Heart right ventricle (tissue), 16 donors: ENCODE data around the gene HS6ST3. TPM values are rescaled to one million over a fixed set of nuclear protein-coding genes. Genes with fewer than 3 reads are reported as not detected.

Experiments
- ATAC-seq, 8 donors: fragments of 200-7000 bp; cut with Tn5 transposase; one replicate each; pipeline ENCODE4 v1.9.1; 2020; ENCODE audit warnings: mild to moderate bottlenecking in 8 of 8, moderate library complexity in 8 of 8, moderate number of reproducible peaks in 1 of 8
- DNase-seq, 2 donors: peaks; one replicate each; pipeline ENCODE4 v3.0.0-alpha.2; 2020
- H3K27ac ChIP-seq, 10 donors: fragments of 200-600 bp; sonication (generic) in 2 of 10; one replicate each; pipeline versions ENCODE4 v1.5.0 to v1.8.0; 2020 to 2022; ENCODE audit warnings: mild to moderate bottlenecking in 3 of 10
- H3K27me3 ChIP-seq, 7 donors: fragments of 200-600 bp; one replicate each; pipeline ENCODE4 v1.8.0; 2021 to 2022; ENCODE audit warnings: mild to moderate bottlenecking in 2 of 7
- H3K36me3 ChIP-seq, 9 donors: fragments of 200-600 bp; sonication (generic) in 1 of 9; one replicate each; pipeline versions ENCODE4 v1.5.0 to v1.8.0; 2020 to 2022; ENCODE audit warnings: mild to moderate bottlenecking in 2 of 9
- H3K4me1 ChIP-seq, 9 donors: fragments of 200-600 bp; sonication (generic) in 1 of 9; one replicate each; pipeline versions ENCODE4 v1.5.0 to v1.8.0; 2020 to 2022; ENCODE audit warnings: mild to moderate bottlenecking in 4 of 9
- H3K4me3 ChIP-seq, 10 donors: fragments of 200-600 bp; sonication (generic) in 2 of 10; one replicate each; pipeline versions ENCODE4 v1.5.0 to v1.8.0; 2020 to 2022; ENCODE audit warnings: mild to moderate bottlenecking in 7 of 10, moderate library complexity in 2 of 10
- H3K9me3 ChIP-seq, 11 donors: fragments of 200-600 bp in 10 of 11; sonication (generic) in 2 of 11; one replicate each; pipeline versions ENCODE4 v1.5.0 to v1.8.0; 2013 to 2022; ENCODE audit warnings: mild to moderate bottlenecking in 2 of 11, control low read depth in 1 of 11, moderate library complexity in 1 of 11
- CTCF ChIP-seq, 9 donors: fragments of 200-600 bp; sonication (generic) in 2 of 9; IDR thresholded peaks; one replicate each; pipeline versions ENCODE4 v1.5.0 to v1.8.0; 2021 to 2022; ENCODE audit warnings: antibody characterized with exemption in 9 of 9, mild to moderate bottlenecking in 5 of 9, moderate library complexity in 1 of 9
- WGBS, 2 donors: extraction: QIAGEN DNeasy Blood & Tissue Kit; methylation state at CpG; one replicate each; pipeline ENCODE4 v1.1.7; 2013; ENCODE audit warnings: inconsistent platforms in 1 of 2; 5-methylcytosine and 5-hydroxymethylcytosine counted together
- intact Hi-C, 10 donors: fragments of 100-400 bp; cut with DNase I; formaldehyde crosslinking; loops; one replicate each; pipeline versions ENCODE4 v1.11.1 to v1.14.2; 2022
- polyA plus RNA-seq, 2 donors: library from polyadenylated mRNA; stranded (reverse); fragments of 200-250 nt; gene quantifications; one replicate each; pipeline ENCODE4 v1.2.3, GENCODE V29; 2013
- total RNA-seq, 10 donors: library from RNA; stranded (reverse); fragmentation: NEBNext Ultra II Directional in 3 of 10; extraction: Animal tissue kit (Norgen Biotek cat#: 25700) in 3 of 10; gene quantifications; one replicate each; pipeline versions ENCODE4 v1.2.1 to v1.2.4, GENCODE V29; 2021 to 2023
- donor health status: Arrhythmogenic right ventricular cardiomyopathy.
- donor health status: ischemic (EF 13 %, LVEDD 7.1; RV severe dilation, severe dysfunction).
- donor health status: healthy with polysubstance abuse.
- donor health status: DM: no; HTN: yes; CAD: no.
- donor health status: DM: no; HTN: no; CAD: no.
- donor health status: ischemic (EF 25% LVEDD 6.9; RV normal size, moderate dysfunction).
- donor health status: ischemic (EF 25% LVEDD 5.7; RV mildly dilated, moderate dysfunction).
- donor health status: healthy.
- donor health status: DM: yes; HTN: yes; CAD: no.
- donor health status: Ischemic cardiomyopathy.
- donor health status: ischemic (EF 35%, LVEDD 5.7; RV mildly dilated, moderate dysfunction).
- donor health status: nonischemic (EF 11% LVEDD 7.7; RV severe dilation, severe dysfunction).
- donor health status: DM: yes; HTN: yes; CAD: no.
- donor health status: PGD.
- donor health status: ischemic (EF 29% LVEDD 5.4; RV normal size, mild dysfunction).
- donor health status: nonischemic (EF 23%, LVEDD 6.1; RV moderate dilation, normal function).

Gene HS6ST3
- total and polyA plus RNA-seq, 12 donors: 0.01 to 7.6 (median 1.2) TPM

- H3K27me3 ChIP-seq: no peaks in the 10 kb centered on the region
- no peaks in the 10 kb centered on the region for H3K9me3 ChIP-seq
- no peak overlapping the region for H3K27ac ChIP-seq
- DNase-seq (no peak), ATAC-seq (no peak)
- no peak overlapping the region for H3K4me3 ChIP-seq
- no peaks in the 10 kb centered on the region for H3K36me3 ChIP-seq
- H3K4me1 ChIP-seq: no peaks in the 10 kb centered on the region
- no peak for TF ChIP-seq CTCF (IDR thresholded peaks at IDR 0.05)
- intact Hi-C loops: no loop called here
- 69 to 80% methylated on average over 1 of the region's 1 CpG for WGBS, 2 donors
Observed at GRCh38 chr13:96373597-96373996, 283.7 kb downstream of the HS6ST3 start.

- no peaks in the 10 kb centered on the region for H3K36me3 ChIP-seq
- no peak overlapping the region for H3K27ac ChIP-seq
- DNase-seq: no peak
- no peaks in the 10 kb centered on the region for H3K4me1 ChIP-seq
- no peak for ATAC-seq
- WGBS, 2 donors: 87 to 90% methylated on average over 3 of the region's 3 CpGs
- H3K9me3 ChIP-seq: no peaks in the 10 kb centered on the region
- no peak for TF ChIP-seq CTCF (IDR thresholded peaks at IDR 0.05)
- H3K27me3 ChIP-seq: no peaks in the 10 kb centered on the region
- intact Hi-C loops: no loop called here
- H3K4me3 ChIP-seq: no peak overlapping the region
Observed at GRCh38 chr13:96377835-96378234, 287.9 kb downstream of the HS6ST3 start.

GRCh38 chr13:96379967-96380366 is 290.1 kb downstream of the HS6ST3 start:
- intact Hi-C loops: no loop called here

GRCh38 chr13:96381681-96382080 is 291.8 kb downstream of the HS6ST3 start:
- no peaks in the 10 kb centered on the region for H3K36me3 ChIP-seq
- no peak for TF ChIP-seq CTCF (IDR thresholded peaks at IDR 0.05)
- H3K4me1 ChIP-seq: no peaks in the 10 kb centered on the region
- intact Hi-C loops: no loop called here
- no peak overlapping the region for H3K4me3 ChIP-seq
- no peaks in the 10 kb centered on the region for H3K27me3 ChIP-seq
- no peak overlapping the region for H3K27ac ChIP-seq
- 54 to 59% methylated on average over 5 of the region's 5 CpGs for WGBS, 2 donors
- no peaks in the 10 kb centered on the region for H3K9me3 ChIP-seq
- DNase-seq (no peak), ATAC-seq (no peak)

More at GRCh38 chr13:96379967-96380366, 290.1 kb downstream of the HS6ST3 start:
- ATAC-seq (no peak), DNase-seq (no peak)
- Histone ChIP-seq H3K36me3 (no peaks in the 10 kb centered on the region), H3K4me1 (no peaks in the 10 kb centered on the region), H3K27me3 (no peaks in the 10 kb centered on the region), H3K27ac (no peak overlapping the region), H3K4me3 (no peak overlapping the region), H3K9me3 (no peaks in the 10 kb centered on the region)
- TF ChIP-seq CTCF (IDR thresholded peaks at IDR 0.05): no peak
- 74 to 78% methylated on average over 1 of the region's 1 CpG for WGBS, 2 donors
